Measurements from ENCODE around the gene NUP188.

NUP188 gene

GRCh38 chr9:128903871-128904620, 43.5 kb upstream of the NUP188 start:
- Histone ChIP-seq H4K91ac (ENCODE audit: low read depth, low read length) (no peak overlapping the region), H4K12ac (ENCODE audit: low read depth, low read length) (no peak overlapping the region)
- WGBS (ENCODE audit: extremely low coverage, insufficient coverage, insufficient read length) = no CpG with 5 or more reads among the region's 10 CpGs

GRCh38 chr9:128905964-128906363, 41.5 kb upstream of the NUP188 start:
- no peak overlapping the region for H4K12ac ChIP-seq (ENCODE audit: low read depth, low read length)
- no peak overlapping the region for H3K14ac ChIP-seq (ENCODE audit: low read length)
- no peak overlapping the region for H3K23ac ChIP-seq (ENCODE audit: low read length)
- peaks cover 58 to 63% of the 10 kb centered on the region in 2 experiments for H3K36me3 ChIP-seq (ENCODE audit: control insufficient read depth in 1 of 2, insufficient read depth in 2 of 2, low read length in 2 of 2)
- H2BK120ac ChIP-seq (ENCODE audit: insufficient read depth, low read length, poor library complexity) = no peak overlapping the region
- no peak overlapping the region for H2AK5ac ChIP-seq (ENCODE audit: low read length)
- no peaks in the 10 kb centered on the region for H3K79me1 ChIP-seq (ENCODE audit: low read length)
- H2AFZ ChIP-seq (ENCODE audit: insufficient read depth, low read length, poor library complexity) = no peak overlapping the region
- H3K27ac ChIP-seq (ENCODE audit: low read depth, low read length) = no peak overlapping the region
- H4K8ac ChIP-seq (ENCODE audit: low read depth, low read length) = no peak overlapping the region
- H3K4me3 ChIP-seq (ENCODE audit: low read depth, low read length) = no peak overlapping the region
- no peak overlapping the region for H2BK5ac ChIP-seq (ENCODE audit: low read depth, low read length, poor library complexity)
- DNase-seq = no peak
- H3K4me2 ChIP-seq (ENCODE audit: low read length) = no peak overlapping the region
- no peak overlapping the region for H3K18ac ChIP-seq (ENCODE audit: low read length)
- H3K4ac ChIP-seq (ENCODE audit: low read depth, low read length) = no peak overlapping the region
- no peak overlapping the region for H2BK12ac ChIP-seq (ENCODE audit: low read length)
- H3K4me1 ChIP-seq (ENCODE audit: control insufficient read depth in 1 of 2, insufficient read depth in 2 of 2, low read length in 2 of 2) = peaks cover 6 to 7% of the 10 kb centered on the region in 2 experiments
- no peaks in the 10 kb centered on the region for H3K27me3 ChIP-seq (ENCODE audit: insufficient read depth, low read length)
- peaks cover 5% of the 10 kb centered on the region for H3K9me3 ChIP-seq (ENCODE audit: insufficient read depth, low read depth, low read length)
- no peak overlapping the region for H3K9ac ChIP-seq (ENCODE audit: low read length)
- H3K79me2 ChIP-seq (ENCODE audit: control insufficient read depth, insufficient read depth, low read length, poor library complexity) = no peaks in the 10 kb centered on the region
- no CpG with 5 or more reads among the region's 7 CpGs for WGBS (ENCODE audit: extremely low coverage, insufficient coverage, insufficient read length)
- no peak overlapping the region for H4K91ac ChIP-seq (ENCODE audit: low read depth, low read length)

More at GRCh38 chr9:128903871-128904620, 43.5 kb upstream of the NUP188 start:
- H4K8ac ChIP-seq (ENCODE audit: low read depth, low read length) = no peak overlapping the region
- H3K4me2 ChIP-seq (ENCODE audit: low read length) = no peak overlapping the region
- H3K14ac ChIP-seq (ENCODE audit: low read length) = no peak overlapping the region
- no peak overlapping the region for H3K4me3 ChIP-seq (ENCODE audit: low read depth, low read length)
- no peaks in the 10 kb centered on the region for H3K79me1 ChIP-seq (ENCODE audit: low read length)
- H2BK12ac ChIP-seq (ENCODE audit: low read length) = no peak overlapping the region
- no peak overlapping the region for H2BK120ac ChIP-seq (ENCODE audit: insufficient read depth, low read length, poor library complexity)
- H3K27me3 ChIP-seq (ENCODE audit: insufficient read depth, low read length) = no peaks in the 10 kb centered on the region
- H3K9ac ChIP-seq (ENCODE audit: low read length) = no peak overlapping the region
- H3K4me1 ChIP-seq (ENCODE audit: control insufficient read depth in 1 of 2, insufficient read depth in 2 of 2, low read length in 2 of 2) = peaks cover 2 to 4% of the 10 kb centered on the region in 2 experiments
- H2AK5ac ChIP-seq (ENCODE audit: low read length) = no peak overlapping the region
- no peak overlapping the region for H3K27ac ChIP-seq (ENCODE audit: low read depth, low read length)
- no peak overlapping the region for H3K23ac ChIP-seq (ENCODE audit: low read length)
- H3K4ac ChIP-seq (ENCODE audit: low read depth, low read length) = no peak overlapping the region
- H3K79me2 ChIP-seq (ENCODE audit: control insufficient read depth, insufficient read depth, low read length, poor library complexity) = no peaks in the 10 kb centered on the region
- peaks cover 42 to 51% of the 10 kb centered on the region in 2 experiments for H3K36me3 ChIP-seq (ENCODE audit: control insufficient read depth in 1 of 2, insufficient read depth in 2 of 2, low read length in 2 of 2)
- no peak overlapping the region for H2BK5ac ChIP-seq (ENCODE audit: low read depth, low read length, poor library complexity)
- peaks cover 5% of the 10 kb centered on the region for H3K9me3 ChIP-seq (ENCODE audit: insufficient read depth, low read depth, low read length)
- H3K18ac ChIP-seq (ENCODE audit: low read length) = no peak overlapping the region
- H2AFZ ChIP-seq (ENCODE audit: insufficient read depth, low read length, poor library complexity) = no peak overlapping the region
- DNase-seq = no peak

- Histone ChIP-seq H3K4ac (ENCODE audit: low read depth, low read length) (no peak overlapping the region), H3K23ac (ENCODE audit: low read length) (no peak overlapping the region), H2BK12ac (ENCODE audit: low read length) (no peak overlapping the region), H3K27me3 (ENCODE audit: insufficient read depth, low read length) (no peaks in the 10 kb centered on the region), H3K79me2 (ENCODE audit: control insufficient read depth, insufficient read depth, low read length, poor library complexity) (no peaks in the 10 kb centered on the region), H3K79me1 (ENCODE audit: low read length) (peaks cover 1% of the 10 kb centered on the region), H3K36me3 (ENCODE audit: control insufficient read depth in 1 of 2, insufficient read depth in 2 of 2, low read length in 2 of 2) (peaks cover 53 to 60% of the 10 kb centered on the region in 2 experiments), H4K8ac (ENCODE audit: low read depth, low read length) (no peak overlapping the region), H3K18ac (ENCODE audit: low read length) (no peak overlapping the region), H3K4me3 (ENCODE audit: low read depth, low read length) (no peak overlapping the region), H3K27ac (ENCODE audit: low read depth, low read length) (no peak overlapping the region), H3K14ac (ENCODE audit: low read length) (no peak overlapping the region), H3K9ac (ENCODE audit: low read length) (no peak overlapping the region), H2BK5ac (ENCODE audit: low read depth, low read length, poor library complexity) (no peak overlapping the region), H2BK120ac (ENCODE audit: insufficient read depth, low read length, poor library complexity) (no peak overlapping the region), H2AK5ac (ENCODE audit: low read length) (no peak overlapping the region), H3K9me3 (ENCODE audit: insufficient read depth, low read depth, low read length) (peaks cover 5% of the 10 kb centered on the region), H3K4me2 (ENCODE audit: low read length) (no peak overlapping the region), H3K4me1 (ENCODE audit: control insufficient read depth in 1 of 2, insufficient read depth in 2 of 2, low read length in 2 of 2) (peaks cover 14 to 15% of the 10 kb centered on the region in 2 experiments), H4K12ac (ENCODE audit: low read depth, low read length) (no peak overlapping the region), H4K91ac (ENCODE audit: low read depth, low read length) (no peak overlapping the region), H2AFZ (ENCODE audit: insufficient read depth, low read length, poor library complexity) (no peak overlapping the region)
- no CpG with 5 or more reads among the region's 2 CpGs for WGBS (ENCODE audit: extremely low coverage, insufficient coverage, insufficient read length)
- DNase-seq = no peak
These were observed 40.8 kb upstream of the NUP188 start for GRCh38 chr9:128906741-128907140.

GRCh38 chr9:128908372-128908771, 39.1 kb upstream of the NUP188 start:
- Histone ChIP-seq H3K79me2 (ENCODE audit: control insufficient read depth, insufficient read depth, low read length, poor library complexity) (peaks cover 6% of the 10 kb centered on the region), H4K12ac (ENCODE audit: low read depth, low read length) (no peak overlapping the region), H3K27me3 (ENCODE audit: insufficient read depth, low read length) (no peaks in the 10 kb centered on the region), H3K4me2 (ENCODE audit: low read length) (no peak overlapping the region), H4K91ac (ENCODE audit: low read depth, low read length) (no peak overlapping the region), H3K18ac (ENCODE audit: low read length) (no peak overlapping the region), H2AK5ac (ENCODE audit: low read length) (no peak overlapping the region), H3K36me3 (ENCODE audit: control insufficient read depth in 1 of 2, insufficient read depth in 2 of 2, low read length in 2 of 2) (peaks cover 48 to 54% of the 10 kb centered on the region in 2 experiments), H3K23ac (ENCODE audit: low read length) (no peak overlapping the region), H3K4me3 (ENCODE audit: low read depth, low read length) (no peak overlapping the region), H3K79me1 (ENCODE audit: low read length) (peaks cover 15% of the 10 kb centered on the region), H3K9ac (ENCODE audit: low read length) (no peak overlapping the region), H3K4ac (ENCODE audit: low read depth, low read length) (no peak overlapping the region), H2BK12ac (ENCODE audit: low read length) (no peak overlapping the region), H2BK5ac (ENCODE audit: low read depth, low read length, poor library complexity) (no peak overlapping the region), H4K8ac (ENCODE audit: low read depth, low read length) (no peak overlapping the region), H3K27ac (ENCODE audit: low read depth, low read length) (no peak overlapping the region), H2AFZ (ENCODE audit: insufficient read depth, low read length, poor library complexity) (no peak overlapping the region), H3K4me1 (ENCODE audit: control insufficient read depth in 1 of 2, insufficient read depth in 2 of 2, low read length in 2 of 2) (peaks cover 27 to 31% of the 10 kb centered on the region in 2 experiments), H3K9me3 (ENCODE audit: insufficient read depth, low read depth, low read length) (peaks cover 5% of the 10 kb centered on the region), H3K14ac (ENCODE audit: low read length) (no peak overlapping the region), H2BK120ac (ENCODE audit: insufficient read depth, low read length, poor library complexity) (no peak overlapping the region)
- DNase-seq = no peak
- WGBS (ENCODE audit: extremely low coverage, insufficient coverage, insufficient read length) = no CpG with 5 or more reads among the region's 24 CpGs
